NCI-H2081 (cell line): ENCODE results near the gene MPHOSPH9.

Source experiments
- DNase-seq, 2 experiments: peaks; one replicate each; lab custom pipeline; 2025; lab: John Stamatoyannopoulos, UW

Gene MPHOSPH9

GRCh38 chr12:123149501-123150274 lies 83.3 kb downstream of the MPHOSPH9 start:
- DNase-seq = no peak

GRCh38 chr12:123149088-123149487 lies 83.9 kb downstream of the MPHOSPH9 start:
- no peak for DNase-seq

- no peak for DNase-seq
Observed at GRCh38 chr12:123148655-123149054, 84.3 kb downstream of the MPHOSPH9 start.

DNA sequence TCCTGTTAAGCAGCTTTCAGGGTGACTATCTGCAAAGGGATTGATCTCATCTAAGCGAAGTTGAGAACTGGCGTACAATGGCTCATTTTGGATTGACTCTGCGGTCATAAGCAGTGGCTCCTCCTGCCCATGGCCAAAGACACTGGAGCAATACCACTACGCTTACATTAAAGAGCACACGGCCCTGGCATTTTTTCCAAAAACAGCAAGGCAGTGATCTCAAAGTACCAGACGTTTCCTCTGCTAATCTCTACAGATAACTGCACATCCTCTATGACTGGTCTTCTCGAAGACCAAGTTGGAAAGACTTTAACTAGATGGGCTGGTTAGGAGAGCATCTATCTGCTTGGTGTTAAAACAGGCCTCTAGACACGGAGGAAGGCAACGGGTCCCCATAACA lies 84.7 kb downstream of the MPHOSPH9 start:
- no peak for DNase-seq

GRCh38 chr12:123145211-123145610 lies 87.7 kb downstream of the MPHOSPH9 start:
- no peak for DNase-seq

DNA sequence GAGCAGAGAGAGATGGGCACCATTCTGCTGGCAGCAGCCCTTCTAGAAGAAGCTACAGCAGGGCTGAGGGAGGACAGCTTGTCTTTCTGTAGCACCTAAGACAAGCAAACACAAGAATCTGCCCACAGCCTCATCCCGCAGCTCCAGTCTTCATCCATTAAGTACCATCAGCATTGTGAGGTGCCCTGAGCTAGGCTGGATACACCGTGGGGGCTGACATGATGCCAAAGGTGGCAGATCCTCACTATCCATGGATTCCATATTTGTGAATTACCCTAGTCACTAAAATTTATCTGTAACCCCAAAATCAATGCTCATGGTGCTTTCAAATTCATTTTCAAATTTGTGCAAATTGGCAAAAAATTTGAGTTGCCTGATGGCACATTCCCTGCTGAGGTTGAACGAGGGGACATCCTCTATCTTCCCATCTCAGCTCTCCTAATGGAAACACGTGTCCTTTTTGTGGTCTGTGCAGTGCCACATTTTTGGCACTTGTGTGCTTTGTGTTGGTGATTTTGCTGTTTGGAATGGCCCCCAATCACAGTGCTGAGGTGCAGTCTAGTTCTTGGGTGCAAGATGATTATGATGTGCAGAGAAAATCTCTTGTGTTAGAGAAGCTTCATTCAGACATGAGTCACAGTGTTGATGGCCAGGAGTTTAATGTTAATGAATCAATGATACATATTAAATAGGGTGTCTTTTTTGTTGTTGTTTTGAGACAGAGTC lies 89.0 kb downstream of the MPHOSPH9 start:
- DNase-seq = no peak

DNA sequence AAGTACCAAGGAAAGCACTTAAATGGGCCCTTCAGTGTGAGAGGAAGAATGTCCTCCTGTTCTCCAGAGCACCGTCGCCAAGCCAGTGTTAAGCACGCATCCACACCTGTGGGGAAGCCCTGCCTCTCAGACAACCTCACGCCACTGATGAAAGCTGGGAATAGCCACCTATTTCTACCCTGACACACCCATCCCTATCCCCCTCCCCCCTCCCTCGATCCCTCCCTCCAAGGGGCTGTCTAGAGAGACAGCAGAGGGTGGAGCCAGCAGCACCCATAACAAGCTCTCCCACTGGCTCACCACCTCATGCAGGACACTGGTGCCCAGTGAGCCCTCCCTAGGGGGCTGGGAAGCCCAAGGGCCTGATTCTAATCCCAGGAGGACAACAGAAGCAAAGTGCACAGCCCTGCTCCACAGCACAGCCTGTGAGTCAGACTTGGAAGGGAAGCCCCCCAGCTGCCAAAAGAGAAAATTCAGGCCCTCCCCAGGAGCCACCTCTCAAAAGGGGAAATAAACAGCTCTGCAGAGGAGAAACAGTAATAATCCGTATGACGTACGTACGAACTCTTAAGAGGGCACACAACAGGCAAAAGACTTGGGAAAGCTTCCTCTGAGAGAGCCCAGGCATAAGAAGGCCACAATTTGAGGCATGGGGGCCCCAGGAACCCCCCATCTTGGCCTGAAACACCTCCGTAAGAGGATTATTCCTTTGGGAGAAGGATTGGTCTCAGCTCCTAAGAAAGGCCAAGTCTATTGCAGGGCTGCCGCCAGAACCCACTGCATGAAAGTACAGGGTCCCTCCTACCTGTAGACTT lies 89.8 kb downstream of the MPHOSPH9 start:
- DNase-seq = no peak

DNA sequence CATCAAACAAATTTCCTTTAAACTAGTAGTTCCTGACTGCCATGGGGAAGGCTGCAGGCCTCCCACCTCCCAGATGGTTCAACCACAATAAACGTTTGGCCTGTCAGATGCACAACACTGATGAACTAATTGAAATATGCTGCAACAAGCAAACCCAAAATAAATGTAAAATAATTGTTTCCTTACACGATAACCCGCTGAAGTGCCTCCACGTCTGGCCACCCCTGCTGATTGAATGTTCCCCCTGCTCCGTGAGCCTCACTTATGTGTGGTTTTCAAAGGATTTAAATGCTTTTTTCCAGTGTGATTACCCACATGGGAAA lies 90.5 kb downstream of the MPHOSPH9 start:
- no peak for DNase-seq

GRCh38 chr12:123141615-123142517 lies 91.1 kb downstream of the MPHOSPH9 start:
- no peak for DNase-seq

DNA sequence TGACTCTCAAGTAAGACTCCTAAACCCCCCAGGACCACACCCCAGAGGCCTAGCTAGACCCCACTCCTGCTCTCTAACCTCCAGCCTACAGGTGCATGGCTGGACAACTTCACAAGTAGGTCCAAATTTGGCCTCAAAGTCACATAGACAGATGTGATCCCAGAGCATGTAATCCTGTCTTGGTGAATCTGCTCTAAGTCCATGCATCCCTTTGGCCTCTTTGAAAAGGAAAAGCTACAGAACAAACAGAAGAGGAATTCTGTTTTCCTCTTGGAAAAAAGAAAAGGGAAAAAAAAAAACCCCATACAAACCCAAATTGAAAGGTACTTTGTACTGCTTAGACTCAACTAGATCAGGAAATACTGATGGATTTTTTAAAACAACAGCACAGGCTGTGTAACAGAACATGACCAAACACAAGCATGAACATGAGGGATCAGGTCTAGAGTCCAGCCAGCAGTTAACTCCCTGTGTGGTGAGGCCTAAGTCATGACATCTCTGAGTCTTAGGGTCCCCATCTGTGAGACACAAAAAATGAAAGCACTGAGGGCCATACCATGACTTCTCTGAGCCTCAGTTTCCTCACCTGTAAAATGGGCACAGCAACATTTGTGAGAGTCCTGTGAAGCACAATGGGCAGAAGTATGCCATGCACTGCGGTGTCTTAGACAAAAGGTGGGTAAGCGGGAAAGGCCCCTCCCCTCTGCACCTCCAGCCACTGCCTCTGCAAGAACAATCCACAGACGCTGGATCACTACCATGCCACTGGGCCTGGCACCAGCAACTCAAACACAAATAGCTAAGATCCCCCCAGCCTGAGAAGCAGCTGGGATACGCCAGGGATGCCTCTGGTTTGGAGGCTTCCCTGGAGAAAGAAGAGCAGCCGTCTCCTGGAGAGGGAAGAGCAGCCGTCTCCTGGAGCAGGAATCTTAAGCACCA lies 92.0 kb downstream of the MPHOSPH9 start:
- DNase-seq = no peak

GRCh38 chr12:123139926-123140675 lies 92.8 kb downstream of the MPHOSPH9 start:
- no peak for DNase-seq

GRCh38 chr12:123135688-123136087 lies 97.3 kb downstream of the MPHOSPH9 start:
- no peak for DNase-seq

DNA sequence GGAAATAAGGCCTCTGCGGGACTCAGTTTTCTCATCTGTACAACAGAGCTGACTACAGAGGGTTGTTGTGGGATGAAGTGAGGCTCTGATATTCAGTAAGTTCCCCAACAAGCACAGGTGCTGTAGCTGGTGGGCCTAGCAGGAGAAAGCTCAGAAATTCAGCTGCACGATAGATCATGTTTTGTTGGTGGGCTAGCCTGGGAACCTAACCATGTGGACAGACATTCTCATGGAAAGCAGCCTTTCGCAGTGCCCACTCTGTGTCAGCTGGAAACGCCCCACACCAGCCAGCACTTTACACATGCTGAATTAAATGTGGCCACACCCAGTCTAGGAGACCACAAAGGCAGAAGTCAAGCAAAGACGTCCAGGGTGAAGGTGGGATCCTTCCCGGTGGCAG lies 98.1 kb downstream of the MPHOSPH9 start:
- DNase-seq = no peak

DNA sequence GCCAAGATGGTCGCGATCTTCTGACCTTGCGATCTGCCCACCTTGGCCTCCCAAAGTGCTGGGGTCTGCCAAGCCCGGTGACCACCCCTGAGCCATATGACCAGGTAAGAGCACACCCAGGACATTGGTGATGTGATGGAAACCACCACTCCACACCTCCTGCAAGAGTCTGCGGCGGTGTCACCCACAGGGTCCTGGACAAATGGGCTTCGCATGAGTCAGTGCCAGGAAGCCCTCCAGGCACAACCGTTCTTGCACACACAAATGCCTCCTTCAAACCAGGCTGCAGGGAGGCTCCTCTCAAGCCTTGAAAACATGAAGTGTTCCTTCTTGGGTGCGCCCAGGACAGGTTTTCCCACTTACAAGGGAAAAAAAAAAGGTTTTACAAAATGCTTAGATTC lies 98.7 kb downstream of the MPHOSPH9 start:
- no peak for DNase-seq

DNA sequence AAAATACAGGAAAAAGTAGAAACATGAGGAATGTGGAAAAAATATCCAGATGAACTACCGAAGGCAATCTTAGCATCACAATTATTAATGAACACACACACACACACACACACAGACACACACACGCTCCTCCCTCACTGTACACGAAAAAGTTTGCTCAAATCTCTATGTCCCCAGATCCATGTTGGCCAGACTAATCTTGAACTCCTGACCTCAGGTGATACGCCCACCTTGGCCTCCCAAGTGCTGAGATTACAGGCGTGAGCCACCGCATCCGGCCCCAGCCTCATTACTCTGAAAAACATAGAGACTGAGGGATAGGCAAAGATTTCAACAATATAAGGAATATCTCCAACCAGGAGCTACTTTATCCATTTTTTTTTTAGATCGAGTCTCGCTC lies 99.2 kb downstream of the MPHOSPH9 start:
- DNase-seq = no peak

- no peak for DNase-seq
Observed at GRCh38 chr12:123132951-123133619, 99.9 kb downstream of the MPHOSPH9 start.

DNA sequence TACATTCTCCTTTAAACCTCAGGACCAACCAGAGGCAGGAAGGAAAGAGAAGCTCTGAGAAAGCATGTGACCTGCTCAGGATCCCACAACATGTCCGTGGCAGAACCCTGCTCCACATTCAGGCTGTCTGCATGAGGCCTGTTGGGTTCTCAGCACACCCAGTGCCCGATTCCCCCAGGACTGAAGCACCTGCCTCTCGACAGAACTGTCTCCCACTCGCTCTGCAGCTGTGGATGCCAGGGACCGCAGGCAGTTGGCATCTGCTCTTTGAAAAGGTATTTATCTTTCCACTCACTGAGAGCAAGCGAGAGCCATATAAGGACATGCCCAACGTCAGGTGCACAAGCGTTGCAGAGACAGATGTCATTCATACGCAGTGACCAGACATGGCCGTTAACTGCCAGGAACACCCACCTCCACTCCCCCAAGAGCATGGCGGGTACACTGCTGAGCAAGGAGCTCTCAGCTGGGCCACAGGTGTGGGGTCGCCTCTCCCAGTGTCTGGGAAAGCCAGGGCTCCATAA lies 101.0 kb downstream of the MPHOSPH9 start:
- DNase-seq = peak; percentile 77 to 92

GRCh38 chr12:123131291-123131832 lies 101.6 kb downstream of the MPHOSPH9 start:
- no peak for DNase-seq

DNA sequence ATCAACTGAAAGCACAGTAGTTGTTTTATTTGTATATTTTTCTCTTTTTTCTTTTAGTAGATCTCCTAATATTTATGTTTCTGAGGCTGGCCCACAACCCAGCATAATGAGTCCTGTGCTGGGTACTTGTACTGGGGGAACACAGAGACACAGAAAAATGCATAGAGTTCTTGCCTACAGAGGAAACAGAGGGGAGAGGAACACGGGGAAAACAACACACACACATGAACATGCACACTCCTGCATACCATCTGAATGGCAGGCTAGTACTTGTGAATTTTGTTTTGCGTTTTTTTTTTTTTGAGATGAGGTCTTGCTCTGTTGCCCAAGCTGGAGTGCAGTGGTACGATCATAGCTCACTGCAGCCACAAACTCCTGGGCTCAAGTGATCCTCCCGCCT lies 103.3 kb downstream of the MPHOSPH9 start:
- no peak for DNase-seq
